Sigmoid colon (tissue), 7 donors: ENCODE measurements around the gene HTRA2. TPM values are rescaled to one million over a fixed set of nuclear protein-coding genes. Genes with fewer than 3 reads are reported as not detected.
A peak's percentile ranks its signal among the peaks of the same experiment; 100 is the strongest.

ENCODE experiments used
- DNase-seq: peaks from one replicate; pipeline ENCODE4 v3.0.0-alpha.2; 2019
- H3K27ac ChIP-seq, 4 donors: fragments of 200-600 bp; sonication (generic); one replicate each; pipeline ENCODE4 v1.5.1; 2016 to 2019; ENCODE audit warnings: mild to moderate bottlenecking in 1 of 4
- H3K27me3 ChIP-seq, 3 donors: fragments of 200-600 bp; sonication (generic); one replicate each; pipeline ENCODE4 v1.5.1; 2019; ENCODE audit warnings: mild to moderate bottlenecking in 1 of 3
- H3K36me3 ChIP-seq, 4 donors: fragments of 200-600 bp; sonication (generic); one replicate each; pipeline ENCODE4 v1.5.1; 2016 to 2019
- H3K4me1 ChIP-seq, 4 donors: fragments of 200-600 bp; sonication (generic); one replicate each; pipeline ENCODE4 v1.5.1; 2017 to 2019
- H3K4me3 ChIP-seq, 4 donors: fragments of 200-600 bp; sonication (generic); one replicate each; pipeline ENCODE4 v1.5.1; 2017 to 2019; ENCODE audit warnings: mild to moderate bottlenecking in 2 of 4, moderate library complexity in 1 of 4
- H3K9me3 ChIP-seq, 4 donors: fragments of 200-600 bp in 3 of 4; sonication (generic) in 3 of 4; one replicate each; pipeline versions ENCODE4 v1.5.1 to v1.6.1; 2013 to 2019
- CTCF ChIP-seq, 4 experiments: fragments of 450-650 bp in 3 of 4; fragments of 200-600 bp in 1 of 4; IDR thresholded peaks; one replicate each; pipeline ENCODE4 v1.5.1; 2016 to 2019; ENCODE audit warnings: antibody characterized with exemption in 4 of 4, mild to moderate bottlenecking in 3 of 4, moderate library complexity in 2 of 4
- EP300 ChIP-seq, 4 donors: sonication (generic); formaldehyde crosslinking; IDR thresholded peaks; one replicate each; pipeline ENCODE4 v1.6.1; 2017; ENCODE audit warnings: antibody characterized with exemption in 4 of 4
- POLR2A ChIP-seq, 2 donors: fragments of 450-650 bp; IDR thresholded peaks; one replicate each; pipeline ENCODE4 v1.6.1; 2016; ENCODE audit warnings: antibody characterized with exemption in 2 of 2, mild to moderate bottlenecking in 2 of 2, moderate library complexity in 2 of 2
- POLR2AphosphoS5 ChIP-seq, 4 donors: sonication (generic); formaldehyde crosslinking; IDR thresholded peaks; one replicate each; pipeline ENCODE4 v1.6.1; 2017; ENCODE audit warnings: antibody characterized with exemption in 4 of 4
- WGBS, 2 donors: extraction: QIAGEN DNeasy Blood & Tissue Kit; methylation state at CpG; one replicate each; pipeline ENCODE4 v1.1.7; 2013; 5-methylcytosine and 5-hydroxymethylcytosine counted together
- intact Hi-C: fragments of 100-400 bp; cut with DNase I; formaldehyde crosslinking; loops from one replicate; pipeline ENCODE4 v1.15.1; 2023
- polyA plus RNA-seq, 3 donors: library from polyadenylated mRNA; stranded (reverse); fragments of 200-250 nt; gene quantifications; one replicate each; pipeline ENCODE4 v1.2.3, GENCODE V29; 2013
- total RNA-seq, 4 donors: library from RNA; depleted of rRNA; stranded (reverse); fragments of >200 nt; gene quantifications; one replicate each; pipeline ENCODE4 v1.1.0, GENCODE V29; 2016
- donor health status: healthy with polysubstance abuse.
- donor health status: Bipolar disorder and iron deficiency.
- donor health status: healthy.

The HTRA2 gene
- total and polyA plus RNA-seq, 7 donors = 19.7 to 39.8 (median 29.6) TPM

GRCh38 chr2:74527741-74528140, 2.0 kb upstream of the HTRA2 start:
- WGBS, 2 donors = 94% methylated on average over 9 of the region's 9 CpGs
- DNase-seq = no peak
- Histone ChIP-seq H3K27me3 (no peaks in the 10 kb centered on the region), H3K36me3 (peaks cover 22 to 32% (median 25%) of the 10 kb centered on the region in 4 donors), H3K9me3 (no peaks in the 10 kb centered on the region), H3K27ac (no peak overlapping the region), H3K4me3 (no peak overlapping the region), H3K4me1 (peaks cover 0 to 34% (median 24%) of the 10 kb centered on the region in 4 donors)
- intact Hi-C loops = loop anchor here (2.0 to 5.0 kb wide), 2 partner anchors 27 to 60 kb away; partner anchors contain the start of gene DOK1
- no peak for TF ChIP-seq CTCF (IDR thresholded peaks at IDR 0.05)
- no peak for TF ChIP-seq POLR2A (IDR thresholded peaks at IDR 0.05)
- no peak for TF ChIP-seq POLR2AphosphoS5 (IDR thresholded peaks at IDR 0.05)
- TF ChIP-seq EP300 (IDR thresholded peaks at IDR 0.05) = no peak

- WGBS, 2 donors = 12 to 16% methylated on average over 29 of the region's 29 CpGs
- peaks cover 22 to 42% (median 32%) of the 10 kb centered on the region in 4 donors for H3K36me3 ChIP-seq
- peak overlapping the region; percentile 72 to 96 (median 84) for H3K4me3 ChIP-seq
- no peaks in the 10 kb centered on the region for H3K27me3 ChIP-seq
- no peaks in the 10 kb centered on the region for H3K9me3 ChIP-seq
- H3K27ac ChIP-seq = peak overlapping the region; percentile 84 to 92 (median 89)
- intact Hi-C loops = loop anchor here (1.0 to 5.0 kb wide), 4 partner anchors 21 to 59 kb away; partner anchors contain the start of genes DOK1, PCGF1 and TTC31
- no peak for DNase-seq
- H3K4me1 ChIP-seq = peaks cover 0 to 34% (median 24%) of the 10 kb centered on the region in 4 donors
- no peak for TF ChIP-seq CTCF (IDR thresholded peaks at IDR 0.05)
Measured at GRCh38 chr2:74528600-74529356, 955 bp upstream of the HTRA2 start.

GRCh38 chr2:74530239-74531187, 780 bp downstream of the HTRA2 start:
- Histone ChIP-seq H3K36me3 (peaks cover 22 to 42% (median 32%) of the 10 kb centered on the region in 4 donors), H3K27ac (peak overlapping the region; percentile 84 to 92 (median 89)), H3K27me3 (no peaks in the 10 kb centered on the region), H3K4me3 (peak overlapping the region; percentile 72 to 96 (median 84)), H3K4me1 (peaks cover 0 to 34% (median 24%) of the 10 kb centered on the region in 4 donors), H3K9me3 (no peaks in the 10 kb centered on the region)
- WGBS, 2 donors = 2 to 3% methylated on average over 54 of the region's 54 CpGs
- no peak for DNase-seq
- intact Hi-C loops = loop anchor here (2.0 kb wide), 1 partner anchor 18 kb away; no protein-coding TSS in a partner anchor
- TF ChIP-seq CTCF (IDR thresholded peaks at IDR 0.05) (no peak), POLR2AphosphoS5 (IDR thresholded peaks at IDR 0.05) (peak in 1 of 4 donors; percentile 7)

GRCh38 chr2:74531666-74532065, 1.9 kb downstream of the HTRA2 start:
- no peak overlapping the region for H3K27ac ChIP-seq
- no peak for DNase-seq
- no peaks in the 10 kb centered on the region for H3K27me3 ChIP-seq
- H3K9me3 ChIP-seq = no peaks in the 10 kb centered on the region
- no peak for TF ChIP-seq POLR2AphosphoS5 (IDR thresholded peaks at IDR 0.05)
- no peak for TF ChIP-seq EP300 (IDR thresholded peaks at IDR 0.05)
- no peak for TF ChIP-seq CTCF (IDR thresholded peaks at IDR 0.05)
- TF ChIP-seq POLR2A (IDR thresholded peaks at IDR 0.05) = no peak
- WGBS, 2 donors = 82 to 89% methylated on average over 7 of the region's 7 CpGs
- H3K4me1 ChIP-seq = peaks cover 0 to 34% (median 24%) of the 10 kb centered on the region in 4 donors
- H3K4me3 ChIP-seq = no peak overlapping the region
- H3K36me3 ChIP-seq = peaks cover 16 to 30% (median 24%) of the 10 kb centered on the region in 4 donors
- intact Hi-C loops = loop anchor here (2.0 kb wide), 1 partner anchor 17 kb away; no protein-coding TSS in a partner anchor
